WTC11 (cell line): Measurements from ENCODE around the gene GDNF. TPM values are rescaled to one million over a fixed set of nuclear protein-coding genes. Genes with fewer than 3 reads are reported as not detected.

Source experiments
- ATAC-seq: fragments of 200-7000 bp; cut with Tn5 transposase; 2 replicates; pipeline ENCODE4 v1.10.0; 2021; ENCODE audit warnings: mild to moderate bottlenecking, moderate library complexity
- CTCF ChIA-PET: fragments of 300-600 bp; sonication (Branson Sonifier 250); formaldehyde crosslinking; loops from one replicate; lab custom pipeline; 2021; ENCODE audit warnings: antibody characterized with exemption; lab: Charles Lee
- POLR2A ChIA-PET: fragments of 350-600 bp; sonication (Branson Sonifier 250); formaldehyde crosslinking; loops from one replicate; lab custom pipeline; 2021; ENCODE audit warnings: antibody characterized with exemption; lab: Charles Lee
- DNase-seq: peaks from one replicate; pipeline ENCODE4 v3.0.0; 2021; ENCODE audit warnings: low spot score
- H3K27ac Mint-ChIP-seq: 2 replicates; pipeline ENCODE4 v1.8.0; 2021; ENCODE audit warnings: mixed read lengths
- H3K27me3 Mint-ChIP-seq: 2 replicates; pipeline ENCODE4 v1.8.0; 2021; ENCODE audit warnings: low read depth, mild to moderate bottlenecking, moderate library complexity, mixed read lengths
- H3K36me3 Mint-ChIP-seq: 2 replicates; pipeline ENCODE4 v1.8.0; 2021; ENCODE audit warnings: mixed read lengths
- H3K4me1 Mint-ChIP-seq: 2 replicates; pipeline ENCODE4 v1.8.0; 2022; ENCODE audit warnings: mixed read lengths
- H3K4me3 Mint-ChIP-seq: 2 replicates; pipeline ENCODE4 v1.8.0; 2021; ENCODE audit warnings: mild to moderate bottlenecking, moderate library complexity, mixed read lengths
- H3K9me3 Mint-ChIP-seq: 2 replicates; pipeline ENCODE4 v1.8.0; 2021; ENCODE audit warnings: mixed read lengths
- CREM ChIP-seq: sonication (generic); formaldehyde crosslinking; IDR thresholded peaks from 2 replicates; pipeline ENCODE4 v1.8.1; 2022; ENCODE audit warnings: mild to moderate bottlenecking, missing genetic modification reagents, moderate library complexity
- GTF2I ChIP-seq: fragments of 250-450 bp; sonication (Bioruptor Pico); conservative IDR thresholded peaks from 2 replicates; pipeline ENCODE4 v1.4.0; 2021; ENCODE audit warnings: mild to moderate bottlenecking
- PRRX2 ChIP-seq: fragments of 250-450 bp; sonication (Bioruptor Pico); IDR thresholded peaks from 2 replicates; pipeline ENCODE4 v1.8.0; 2021; ENCODE audit warnings: mild to moderate bottlenecking
- TCF7 ChIP-seq: sonication (generic); formaldehyde crosslinking; IDR thresholded peaks from 2 replicates; pipeline ENCODE4 v1.8.0; 2022; ENCODE audit warnings: mild to moderate bottlenecking, low read depth, missing genetic modification reagents, moderate library complexity
- ZBTB21 ChIP-seq: sonication (generic); formaldehyde crosslinking; IDR thresholded peaks from 2 replicates; pipeline ENCODE4 v1.8.1; 2023; ENCODE audit warnings: mild to moderate bottlenecking, missing genetic modification reagents, borderline replicate concordance
- ZNF263 ChIP-seq: sonication (generic); formaldehyde crosslinking; IDR thresholded peaks from 2 replicates; pipeline ENCODE4 v1.8.1; 2022; ENCODE audit warnings: low read depth, mild to moderate bottlenecking, moderate library complexity, missing genetic modification reagents
- ZNF423 ChIP-seq: fragments of 250-450 bp; sonication (Bioruptor Pico); IDR thresholded peaks from 2 replicates; pipeline ENCODE4 v2.1.2; 2022; ENCODE audit warnings: mild to moderate bottlenecking, moderate library complexity
- total RNA-seq: library from RNA; stranded (reverse); gene quantifications from 3 replicates; pipeline ENCODE4 v1.2.3, GENCODE V29; 2021
- TF ChIP-seq, protein P1 (sequence below): fragments of 250-450 bp; sonication (Bioruptor Pico); IDR thresholded peaks from 2 replicates; pipeline ENCODE4 v1.9.0; 2021; ENCODE audit warnings: mild to moderate bottlenecking
- TF ChIP-seq, protein P2 (sequence below): sonication (generic); formaldehyde crosslinking; IDR thresholded peaks from 2 replicates; pipeline ENCODE4 v1.8.0; 2022; ENCODE audit warnings: mild to moderate bottlenecking, missing genetic modification reagents
- TF ChIP-seq, protein P3 (sequence below): sonication (generic); formaldehyde crosslinking; IDR thresholded peaks from 2 replicates; pipeline ENCODE4 v1.8.0; 2023; ENCODE audit warnings: missing genetic modification reagents
- TF ChIP-seq, protein P4 (sequence below): sonication (generic); formaldehyde crosslinking; IDR thresholded peaks from 2 replicates; pipeline ENCODE4 v1.8.1; 2022; ENCODE audit warnings: low read depth, missing genetic modification reagents, borderline replicate concordance
- TF ChIP-seq, protein P5 (sequence below): sonication (generic); formaldehyde crosslinking; IDR thresholded peaks from 2 replicates; pipeline ENCODE4 v1.8.1; 2022; ENCODE audit warnings: mild to moderate bottlenecking, moderate library complexity, missing genetic modification reagents
- TF ChIP-seq, protein P6 (sequence below): fragments of 250-450 bp; sonication (Bioruptor Pico); IDR thresholded peaks from 2 replicates; pipeline ENCODE4 v2.1.2; 2022; ENCODE audit warnings: mild to moderate bottlenecking, moderate library complexity
- TF ChIP-seq, protein P7 (sequence below): sonication (generic); formaldehyde crosslinking; IDR thresholded peaks from 2 replicates; pipeline ENCODE4 v1.8.0; 2022; ENCODE audit warnings: mild to moderate bottlenecking, missing genetic modification reagents
- TF ChIP-seq, protein P8 (sequence below): sonication (generic); formaldehyde crosslinking; IDR thresholded peaks from 2 replicates; pipeline ENCODE4 v1.8.1; 2022; ENCODE audit warnings: mild to moderate bottlenecking, missing genetic modification reagents, moderate library complexity, borderline replicate concordance

GDNF gene
- total RNA-seq, 1 experiment from 2014 or later = 4.7 TPM

DNA sequence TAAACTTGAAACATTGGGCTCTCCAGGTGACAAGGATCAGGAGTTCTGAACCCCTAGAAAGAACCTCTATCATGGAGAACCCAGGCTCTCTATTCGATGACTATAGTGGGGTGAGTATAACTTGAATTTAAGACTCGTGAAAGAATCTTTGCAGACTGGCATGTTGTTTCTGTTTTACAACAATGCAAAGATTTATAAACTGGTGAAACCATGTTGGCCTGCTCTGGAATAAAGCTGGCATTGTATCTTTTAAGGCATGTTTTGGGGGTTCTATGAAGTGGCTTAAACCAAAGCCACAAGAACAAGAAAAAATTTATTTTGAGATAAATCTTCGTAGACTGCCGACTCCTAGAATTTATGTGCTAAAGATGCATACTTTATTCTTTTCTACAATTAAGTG lies 9.8 kb upstream of the GDNF start:
- H3K36me3 Mint-ChIP-seq = peaks cover 3% of the 10 kb centered on the region
- no peak for DNase-seq
- peaks cover 45% of the 10 kb centered on the region for H3K4me1 Mint-ChIP-seq
- ATAC-seq = no peak
- H3K9me3 Mint-ChIP-seq = peaks cover 7% of the 10 kb centered on the region
- no peak overlapping the region for H3K27ac Mint-ChIP-seq
- no peak for TF ChIP-seq GTF2I
- no peak for TF ChIP-seq CREM
- TF ChIP-seq ZBTB21 (CRISPR knock-in tag) = no peak
- TF ChIP-seq, protein P1, sequence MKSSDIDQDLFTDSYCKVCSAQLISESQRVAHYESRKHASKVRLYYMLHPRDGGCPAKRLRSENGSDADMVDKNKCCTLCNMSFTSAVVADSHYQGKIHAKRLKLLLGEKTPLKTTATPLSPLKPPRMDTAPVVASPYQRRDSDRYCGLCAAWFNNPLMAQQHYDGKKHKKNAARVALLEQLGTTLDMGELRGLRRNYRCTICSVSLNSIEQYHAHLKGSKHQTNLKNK = no peak
- TF ChIP-seq, all 79 proteins: peak for 0
- Mint-ChIP-seq H3K27me3 (peaks cover 10% of the 10 kb centered on the region; the same call in 1 of the 2 replicates), H3K4me3 (no peak overlapping the region)
- POLR2A ChIA-PET = no interaction called here
- CTCF ChIA-PET = no interaction called here

DNA sequence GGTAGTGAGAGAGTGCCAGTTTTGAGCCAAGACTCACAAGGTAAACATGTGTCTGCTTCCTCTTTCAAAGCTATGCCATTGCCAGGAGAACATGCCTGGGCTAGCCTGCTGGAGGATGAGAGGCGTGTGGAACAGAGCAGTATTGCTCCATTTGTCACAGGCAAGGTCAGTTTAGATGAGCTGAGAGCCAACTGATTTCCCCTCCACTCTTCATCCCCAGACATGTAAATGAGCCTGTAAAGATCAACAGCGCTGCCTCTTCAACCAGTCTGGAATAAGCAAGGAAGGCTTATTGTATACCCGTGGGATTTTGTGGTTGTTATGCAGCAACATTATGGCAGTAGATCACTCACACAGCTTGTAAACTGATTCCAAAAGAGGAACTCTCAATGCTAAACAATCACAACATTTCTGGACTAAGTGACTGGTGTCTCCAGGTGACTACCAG lies 8.2 kb upstream of the GDNF start:
- ChIA-PET CTCF (no interaction called here), POLR2A (no interaction called here)
- TF ChIP-seq TCF7 (CRISPR knock-in tag) (no peak), ZNF263 (CRISPR knock-in tag) (no peak), ZBTB21 (CRISPR knock-in tag) (no peak), PRRX2 (CRISPR knock-in tag) (no peak), ZNF423 (CRISPR knock-in tag) (no peak)
- TF ChIP-seq, protein P2, sequence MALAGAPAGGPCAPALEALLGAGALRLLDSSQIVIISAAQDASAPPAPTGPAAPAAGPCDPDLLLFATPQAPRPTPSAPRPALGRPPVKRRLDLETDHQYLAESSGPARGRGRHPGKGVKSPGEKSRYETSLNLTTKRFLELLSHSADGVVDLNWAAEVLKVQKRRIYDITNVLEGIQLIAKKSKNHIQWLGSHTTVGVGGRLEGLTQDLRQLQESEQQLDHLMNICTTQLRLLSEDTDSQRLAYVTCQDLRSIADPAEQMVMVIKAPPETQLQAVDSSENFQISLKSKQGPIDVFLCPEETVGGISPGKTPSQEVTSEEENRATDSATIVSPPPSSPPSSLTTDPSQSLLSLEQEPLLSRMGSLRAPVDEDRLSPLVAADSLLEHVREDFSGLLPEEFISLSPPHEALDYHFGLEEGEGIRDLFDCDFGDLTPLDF (CRISPR knock-in tag) = no peak
- TF ChIP-seq, protein P3, sequence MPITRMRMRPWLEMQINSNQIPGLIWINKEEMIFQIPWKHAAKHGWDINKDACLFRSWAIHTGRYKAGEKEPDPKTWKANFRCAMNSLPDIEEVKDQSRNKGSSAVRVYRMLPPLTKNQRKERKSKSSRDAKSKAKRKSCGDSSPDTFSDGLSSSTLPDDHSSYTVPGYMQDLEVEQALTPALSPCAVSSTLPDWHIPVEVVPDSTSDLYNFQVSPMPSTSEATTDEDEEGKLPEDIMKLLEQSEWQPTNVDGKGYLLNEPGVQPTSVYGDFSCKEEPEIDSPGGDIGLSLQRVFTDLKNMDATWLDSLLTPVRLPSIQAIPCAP (CRISPR knock-in tag) = no peak
- TF ChIP-seq, protein P4, sequence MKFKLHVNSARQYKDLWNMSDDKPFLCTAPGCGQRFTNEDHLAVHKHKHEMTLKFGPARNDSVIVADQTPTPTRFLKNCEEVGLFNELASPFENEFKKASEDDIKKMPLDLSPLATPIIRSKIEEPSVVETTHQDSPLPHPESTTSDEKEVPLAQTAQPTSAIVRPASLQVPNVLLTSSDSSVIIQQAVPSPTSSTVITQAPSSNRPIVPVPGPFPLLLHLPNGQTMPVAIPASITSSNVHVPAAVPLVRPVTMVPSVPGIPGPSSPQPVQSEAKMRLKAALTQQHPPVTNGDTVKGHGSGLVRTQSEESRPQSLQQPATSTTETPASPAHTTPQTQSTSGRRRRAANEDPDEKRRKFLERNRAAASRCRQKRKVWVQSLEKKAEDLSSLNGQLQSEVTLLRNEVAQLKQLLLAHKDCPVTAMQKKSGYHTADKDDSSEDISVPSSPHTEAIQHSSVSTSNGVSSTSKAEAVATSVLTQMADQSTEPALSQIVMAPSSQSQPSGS (CRISPR knock-in tag) = no peak
- TF ChIP-seq, protein P5, sequence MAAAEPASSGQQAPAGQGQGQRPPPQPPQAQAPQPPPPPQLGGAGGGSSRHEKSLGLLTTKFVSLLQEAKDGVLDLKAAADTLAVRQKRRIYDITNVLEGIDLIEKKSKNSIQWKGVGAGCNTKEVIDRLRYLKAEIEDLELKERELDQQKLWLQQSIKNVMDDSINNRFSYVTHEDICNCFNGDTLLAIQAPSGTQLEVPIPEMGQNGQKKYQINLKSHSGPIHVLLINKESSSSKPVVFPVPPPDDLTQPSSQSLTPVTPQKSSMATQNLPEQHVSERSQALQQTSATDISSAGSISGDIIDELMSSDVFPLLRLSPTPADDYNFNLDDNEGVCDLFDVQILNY (CRISPR knock-in tag) = no peak
- TF ChIP-seq, protein P6, sequence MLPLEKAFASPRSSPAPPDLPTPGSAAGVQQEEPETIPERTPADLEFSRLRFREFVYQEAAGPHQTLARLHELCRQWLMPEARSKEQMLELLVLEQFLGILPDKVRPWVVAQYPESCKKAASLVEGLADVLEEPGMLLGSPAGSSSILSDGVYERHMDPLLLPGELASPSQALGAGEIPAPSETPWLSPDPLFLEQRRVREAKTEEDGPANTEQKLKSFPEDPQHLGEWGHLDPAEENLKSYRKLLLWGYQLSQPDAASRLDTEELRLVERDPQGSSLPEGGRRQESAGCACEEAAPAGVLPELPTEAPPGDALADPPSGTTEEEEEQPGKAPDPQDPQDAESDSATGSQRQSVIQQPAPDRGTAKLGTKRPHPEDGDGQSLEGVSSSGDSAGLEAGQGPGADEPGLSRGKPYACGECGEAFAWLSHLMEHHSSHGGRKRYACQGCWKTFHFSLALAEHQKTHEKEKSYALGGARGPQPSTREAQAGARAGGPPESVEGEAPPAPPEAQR (CRISPR knock-in tag) = no peak
- TF ChIP-seq, protein P7, sequence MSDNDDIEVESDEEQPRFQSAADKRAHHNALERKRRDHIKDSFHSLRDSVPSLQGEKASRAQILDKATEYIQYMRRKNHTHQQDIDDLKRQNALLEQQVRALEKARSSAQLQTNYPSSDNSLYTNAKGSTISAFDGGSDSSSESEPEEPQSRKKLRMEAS (CRISPR knock-in tag) = no peak
- TF ChIP-seq, protein P8, sequence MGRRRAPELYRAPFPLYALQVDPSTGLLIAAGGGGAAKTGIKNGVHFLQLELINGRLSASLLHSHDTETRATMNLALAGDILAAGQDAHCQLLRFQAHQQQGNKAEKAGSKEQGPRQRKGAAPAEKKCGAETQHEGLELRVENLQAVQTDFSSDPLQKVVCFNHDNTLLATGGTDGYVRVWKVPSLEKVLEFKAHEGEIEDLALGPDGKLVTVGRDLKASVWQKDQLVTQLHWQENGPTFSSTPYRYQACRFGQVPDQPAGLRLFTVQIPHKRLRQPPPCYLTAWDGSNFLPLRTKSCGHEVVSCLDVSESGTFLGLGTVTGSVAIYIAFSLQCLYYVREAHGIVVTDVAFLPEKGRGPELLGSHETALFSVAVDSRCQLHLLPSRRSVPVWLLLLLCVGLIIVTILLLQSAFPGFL = no peak
- H3K4me1 Mint-ChIP-seq = peaks cover 59% of the 10 kb centered on the region
- H3K27ac Mint-ChIP-seq = peak overlapping the region; percentile 69
- H3K36me3 Mint-ChIP-seq = no peaks in the 10 kb centered on the region
- DNase-seq (no peak), ATAC-seq (peak; percentile 70)
- H3K27me3 Mint-ChIP-seq = peaks cover 13% of the 10 kb centered on the region
- H3K4me3 Mint-ChIP-seq = no peak overlapping the region
- no peaks in the 10 kb centered on the region for H3K9me3 Mint-ChIP-seq
